GM10847 (cell line): ENCODE results near the gene HCRTR1.

Experiments used
- POLR2A ChIP-seq: IDR thresholded peaks from 2 replicates; pipeline ENCODE4 v1.6.1; 2011; ENCODE audit not compliant: insufficient read length; ENCODE audit errors: extremely low read depth

The HCRTR1 gene

DNA sequence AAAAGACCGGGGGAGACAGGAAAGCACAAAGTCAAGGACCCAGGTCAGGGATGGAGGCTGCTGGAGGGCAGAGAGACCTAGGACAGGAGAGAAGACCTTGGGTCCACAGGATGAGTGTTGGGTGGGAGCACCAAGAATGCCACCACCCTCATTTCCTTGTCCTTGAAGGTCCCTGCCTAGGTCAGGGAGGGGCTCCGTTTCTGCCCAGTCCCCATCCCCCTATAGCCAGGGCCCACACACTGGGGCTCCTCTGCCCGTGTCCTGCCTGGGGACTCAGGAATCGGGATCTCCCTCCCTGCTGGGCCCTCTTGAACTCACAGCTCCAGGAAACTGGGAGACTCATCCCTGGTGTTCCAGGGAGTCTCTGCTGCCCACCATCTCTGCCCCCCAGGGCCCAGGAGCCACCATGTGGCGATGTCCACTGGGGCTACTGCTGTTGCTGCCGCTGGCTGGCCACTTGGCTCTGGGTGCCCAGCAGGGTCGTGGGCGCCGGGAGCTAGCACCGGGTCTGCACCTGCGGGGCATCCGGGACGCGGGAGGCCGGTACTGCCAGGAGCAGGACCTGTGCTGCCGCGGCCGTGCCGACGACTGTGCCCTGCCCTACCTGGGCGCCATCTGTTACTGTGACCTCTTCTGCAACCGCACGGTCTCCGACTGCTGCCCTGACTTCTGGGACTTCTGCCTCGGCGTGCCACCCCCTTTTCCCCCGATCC, 40.6 kb upstream of the HCRTR1 start:
- no peak for TF ChIP-seq POLR2A

DNA sequence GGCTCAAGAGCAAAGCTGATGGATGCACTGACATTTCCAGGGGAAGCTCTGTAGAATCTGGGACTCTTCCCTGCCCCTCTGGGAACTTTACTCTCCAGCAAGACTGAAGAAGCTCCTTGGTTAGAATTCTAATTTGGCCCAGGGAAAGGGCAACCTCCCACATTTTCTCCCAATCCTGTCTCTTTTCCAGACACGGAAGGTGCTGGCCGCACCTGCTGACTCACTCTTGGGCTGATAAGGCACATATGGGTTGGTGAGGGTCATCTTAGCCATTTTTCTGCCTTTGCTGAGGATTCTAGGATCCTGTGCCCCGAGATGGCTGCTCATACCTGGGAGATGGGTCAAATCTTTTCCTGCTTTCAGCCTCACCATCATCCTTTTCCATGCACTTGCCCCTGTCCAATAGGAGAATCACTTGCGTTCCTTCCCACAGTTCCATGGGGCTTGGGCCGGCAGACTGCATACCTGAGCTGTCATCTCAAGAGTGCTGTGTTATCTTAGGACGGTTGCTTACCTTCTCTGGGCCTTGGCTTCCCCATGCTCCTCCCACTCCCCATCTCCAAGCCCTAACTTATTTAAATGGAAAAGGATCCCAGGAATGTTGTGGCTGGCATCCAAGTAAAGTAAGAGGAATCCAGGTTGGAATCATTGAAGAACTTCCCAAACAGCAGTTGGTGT, 39.8 kb upstream of the HCRTR1 start:
- TF ChIP-seq POLR2A: no peak

DNA sequence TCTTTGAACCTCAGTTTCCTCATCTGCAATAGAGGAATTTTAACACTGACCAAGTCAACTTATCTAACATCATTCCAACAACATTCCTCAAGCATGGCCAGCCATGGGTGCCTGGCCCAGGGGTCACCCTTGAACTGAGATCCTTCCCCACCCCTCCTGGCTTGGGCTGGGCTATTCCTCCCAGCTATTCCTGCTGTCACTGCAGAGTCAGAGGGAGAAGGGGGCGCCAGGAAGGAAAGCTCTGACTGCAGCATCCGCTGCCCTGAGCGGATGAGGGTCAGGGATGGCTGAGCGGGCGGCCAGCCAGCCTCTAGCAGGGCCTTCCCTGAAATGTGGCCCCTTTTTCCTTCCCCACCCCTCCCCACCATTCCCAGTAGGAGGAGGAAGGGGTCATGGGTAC, 38.1 kb upstream of the HCRTR1 start:
- TF ChIP-seq POLR2A: no peak

DNA sequence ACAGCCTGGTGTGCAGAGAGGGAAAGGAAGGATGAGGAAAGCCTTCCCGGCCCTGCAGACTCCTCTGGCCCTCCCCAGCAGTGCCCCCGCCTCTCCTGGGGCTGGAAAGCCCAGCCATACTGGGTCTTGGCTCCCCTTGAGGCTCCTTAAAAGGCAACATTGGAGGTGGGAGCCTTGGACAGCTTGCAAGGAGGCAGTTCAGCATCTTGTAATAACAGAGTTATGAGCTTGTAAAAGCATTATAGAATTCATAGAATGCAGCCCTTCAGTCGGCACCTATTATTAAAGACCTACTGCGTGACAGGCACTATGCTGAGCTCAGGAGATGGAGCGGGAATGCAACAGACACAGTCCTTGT, 37.0 kb upstream of the HCRTR1 start:
- no peak for TF ChIP-seq POLR2A

DNA sequence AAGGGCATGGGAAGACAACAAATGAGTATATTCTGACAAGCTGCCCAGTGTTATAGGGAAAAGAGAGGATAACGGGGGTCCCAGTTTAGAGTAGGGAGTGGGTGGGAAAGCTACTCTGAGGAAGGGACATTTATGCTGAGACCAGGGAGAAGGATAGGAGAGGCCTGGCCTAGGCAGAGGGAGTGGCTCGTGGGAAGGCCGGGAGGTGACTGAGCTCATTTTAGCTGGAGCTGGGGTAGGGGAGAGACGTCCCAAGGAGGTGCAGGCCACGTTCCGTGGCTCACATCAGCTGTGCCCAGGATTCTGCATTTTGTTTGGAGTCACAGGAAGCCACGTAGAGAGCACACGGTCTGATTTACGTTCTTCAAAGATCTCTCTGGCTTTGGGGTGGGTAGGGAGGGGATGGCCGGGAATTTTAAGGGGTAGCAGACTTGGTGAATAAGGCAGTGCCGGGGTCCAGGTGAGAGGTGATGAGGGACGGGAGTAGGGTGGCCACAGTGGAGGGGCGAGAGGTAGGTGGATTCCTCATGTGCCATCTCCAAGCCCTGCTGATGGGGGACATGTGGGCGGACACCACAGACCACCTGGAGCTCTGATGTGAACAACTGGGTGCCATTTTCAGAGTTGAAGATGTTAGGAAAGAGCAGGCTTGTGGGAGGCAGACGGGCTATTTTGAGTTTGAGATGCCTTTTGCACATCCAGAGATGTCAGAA, 36.4 kb upstream of the HCRTR1 start:
- TF ChIP-seq POLR2A: no peak

DNA sequence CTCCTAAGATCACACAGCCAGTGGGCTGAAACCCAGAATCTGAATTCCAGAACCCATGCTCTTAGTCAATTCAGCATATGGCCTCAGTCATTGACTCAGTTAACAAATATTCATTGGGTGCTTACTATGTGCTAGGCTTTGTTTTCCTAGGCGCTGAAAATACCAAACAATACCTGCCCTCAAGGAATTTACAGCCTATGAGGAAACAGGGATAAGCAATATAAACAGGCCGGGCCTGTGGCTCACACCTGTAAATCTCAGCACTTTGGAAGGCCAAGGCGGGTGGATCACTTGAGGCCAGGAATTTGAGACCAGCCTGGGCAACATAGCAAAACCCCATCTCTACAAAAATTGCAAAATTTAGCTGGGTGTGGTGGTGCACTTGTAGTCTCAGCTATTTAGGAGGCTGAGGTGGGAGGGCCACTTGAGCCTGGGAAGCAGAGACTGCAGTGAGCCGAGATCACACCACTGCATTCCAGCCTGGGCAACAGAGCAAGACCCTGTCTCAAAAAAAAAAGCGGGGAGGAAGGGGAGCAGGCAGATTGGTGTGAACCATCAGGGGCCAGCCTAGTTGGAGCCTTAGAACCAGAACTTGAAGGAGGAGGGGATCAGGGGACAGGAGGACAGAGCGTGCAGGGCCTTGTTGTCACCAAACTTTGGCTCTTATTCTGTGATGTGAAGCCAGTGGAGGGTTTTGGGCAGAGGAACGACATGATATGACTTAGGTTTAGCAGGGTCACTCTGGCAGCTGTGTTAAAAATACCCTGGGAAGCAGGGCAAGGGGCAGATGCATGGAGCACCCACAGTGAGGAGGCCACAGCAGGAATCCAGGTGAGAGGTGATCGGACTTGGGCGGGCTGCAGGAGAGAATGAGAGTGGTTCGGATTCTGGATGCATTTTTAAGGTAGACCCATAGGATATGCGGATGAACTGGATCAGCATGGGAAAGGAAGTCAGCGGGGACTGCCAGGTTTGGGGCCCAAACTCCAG, 35.4 kb upstream of the HCRTR1 start:
- TF ChIP-seq POLR2A: no peak

DNA sequence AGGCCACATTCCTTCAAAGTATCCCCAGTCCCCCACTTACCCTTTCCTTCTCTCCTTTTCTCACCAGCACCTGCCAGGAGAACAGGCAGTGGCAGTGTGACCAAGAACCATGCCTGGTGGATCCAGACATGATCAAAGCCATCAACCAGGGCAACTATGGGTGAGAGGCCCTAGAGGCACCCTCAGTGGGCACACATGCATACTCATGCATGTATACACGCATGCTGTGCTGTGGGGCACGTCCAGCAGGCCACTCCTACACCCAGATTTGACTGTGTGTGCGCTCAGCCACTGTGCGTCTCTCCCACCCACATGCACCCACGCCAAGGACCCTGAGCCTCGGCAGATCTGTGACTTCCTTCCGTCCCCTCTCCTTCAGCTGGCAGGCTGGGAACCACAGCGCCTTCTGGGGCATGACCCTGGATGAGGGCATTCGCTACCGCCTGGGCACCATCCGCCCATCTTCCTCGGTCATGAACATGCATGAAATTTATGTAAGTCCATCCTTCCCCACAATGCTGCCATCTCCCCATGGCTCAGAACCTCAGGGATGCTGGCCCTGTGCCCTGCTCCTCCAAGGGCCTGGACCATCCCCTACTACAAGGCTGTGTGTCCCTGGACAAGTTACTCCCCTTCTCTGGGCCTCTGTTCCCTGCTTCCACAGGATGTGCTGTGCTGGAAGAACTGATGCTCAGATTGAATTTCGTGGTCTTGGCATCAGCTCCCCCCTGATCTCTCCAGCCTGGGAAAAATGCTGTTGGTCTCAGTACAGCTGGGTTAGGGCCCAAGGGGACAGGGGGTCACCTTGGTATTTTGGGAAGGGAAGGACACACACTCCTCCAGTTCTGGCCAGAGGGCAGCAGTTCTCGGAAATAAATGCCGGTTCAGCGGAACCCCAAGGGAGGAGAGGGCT, 34.2 kb upstream of the HCRTR1 start:
- no peak for TF ChIP-seq POLR2A

DNA sequence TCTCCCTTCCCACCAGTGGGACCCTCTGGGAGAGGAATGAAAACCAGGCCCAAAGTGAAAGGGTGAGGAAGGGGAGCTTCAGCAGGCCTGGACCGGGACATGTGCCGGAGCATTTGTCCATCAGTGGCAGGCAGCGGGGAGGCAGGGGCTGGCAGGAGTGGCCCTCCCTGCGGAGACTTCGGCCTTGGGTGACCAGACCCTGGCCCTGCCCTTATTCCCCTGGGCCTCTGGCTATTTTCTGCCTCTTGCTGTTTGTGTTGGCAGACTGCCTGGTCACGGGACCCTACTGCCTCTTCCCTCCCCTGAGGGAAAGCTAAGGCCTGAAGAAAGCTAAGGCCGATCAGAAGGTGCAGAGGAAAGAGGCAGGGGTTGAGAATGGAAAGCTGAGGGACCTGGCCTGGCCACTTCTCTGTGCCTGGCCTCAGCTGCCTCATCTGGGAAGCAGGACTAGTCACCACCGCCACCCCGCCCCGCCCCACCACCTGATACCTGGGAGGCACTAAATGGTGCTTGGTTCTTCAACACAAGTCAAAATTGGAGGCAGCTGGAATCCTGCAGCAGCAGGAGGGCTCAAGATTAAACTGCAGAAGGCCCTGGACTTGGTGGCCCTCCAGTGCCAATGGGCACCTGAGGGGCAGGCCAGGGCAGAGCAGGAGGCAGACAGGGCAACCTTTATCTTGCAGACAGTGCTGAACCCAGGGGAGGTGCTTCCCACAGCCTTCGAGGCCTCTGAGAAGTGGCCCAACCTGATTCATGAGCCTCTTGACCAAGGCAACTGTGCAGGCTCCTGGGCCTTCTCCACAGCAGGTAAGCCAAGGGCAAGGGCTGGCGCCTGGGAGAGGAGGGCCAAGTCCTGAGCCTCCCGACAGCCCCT, 33.3 kb upstream of the HCRTR1 start:
- no peak for TF ChIP-seq POLR2A

DNA sequence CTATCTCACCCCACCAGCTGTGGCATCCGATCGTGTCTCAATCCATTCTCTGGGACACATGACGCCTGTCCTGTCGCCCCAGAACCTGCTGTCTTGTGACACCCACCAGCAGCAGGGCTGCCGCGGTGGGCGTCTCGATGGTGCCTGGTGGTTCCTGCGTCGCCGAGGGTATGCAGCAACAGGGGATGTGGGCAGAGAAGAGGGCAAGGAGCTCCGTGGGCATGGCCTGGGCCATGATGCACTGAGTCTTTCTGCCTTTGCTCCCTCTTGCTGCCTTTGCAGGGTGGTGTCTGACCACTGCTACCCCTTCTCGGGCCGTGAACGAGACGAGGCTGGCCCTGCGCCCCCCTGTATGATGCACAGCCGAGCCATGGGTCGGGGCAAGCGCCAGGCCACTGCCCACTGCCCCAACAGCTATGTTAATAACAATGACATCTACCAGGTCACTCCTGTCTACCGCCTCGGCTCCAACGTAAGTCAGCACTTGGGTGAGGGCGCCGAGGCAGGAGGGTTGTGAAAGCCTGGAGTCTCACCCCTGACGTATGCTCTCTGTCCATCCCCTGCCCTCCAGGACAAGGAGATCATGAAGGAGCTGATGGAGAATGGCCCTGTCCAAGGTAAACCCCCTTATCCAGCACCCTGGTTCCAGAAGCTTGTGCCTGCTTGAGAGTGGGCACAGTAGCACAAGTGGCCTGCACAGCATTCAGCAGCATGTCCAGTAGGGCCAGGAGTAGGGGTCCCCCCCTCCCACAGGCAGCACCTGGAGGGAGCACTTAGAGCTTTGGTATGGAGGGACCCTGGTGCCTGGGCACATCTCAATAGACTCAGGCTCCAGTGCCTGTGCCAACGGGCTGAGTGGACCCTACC, 32.4 kb upstream of the HCRTR1 start:
- no peak for TF ChIP-seq POLR2A

DNA sequence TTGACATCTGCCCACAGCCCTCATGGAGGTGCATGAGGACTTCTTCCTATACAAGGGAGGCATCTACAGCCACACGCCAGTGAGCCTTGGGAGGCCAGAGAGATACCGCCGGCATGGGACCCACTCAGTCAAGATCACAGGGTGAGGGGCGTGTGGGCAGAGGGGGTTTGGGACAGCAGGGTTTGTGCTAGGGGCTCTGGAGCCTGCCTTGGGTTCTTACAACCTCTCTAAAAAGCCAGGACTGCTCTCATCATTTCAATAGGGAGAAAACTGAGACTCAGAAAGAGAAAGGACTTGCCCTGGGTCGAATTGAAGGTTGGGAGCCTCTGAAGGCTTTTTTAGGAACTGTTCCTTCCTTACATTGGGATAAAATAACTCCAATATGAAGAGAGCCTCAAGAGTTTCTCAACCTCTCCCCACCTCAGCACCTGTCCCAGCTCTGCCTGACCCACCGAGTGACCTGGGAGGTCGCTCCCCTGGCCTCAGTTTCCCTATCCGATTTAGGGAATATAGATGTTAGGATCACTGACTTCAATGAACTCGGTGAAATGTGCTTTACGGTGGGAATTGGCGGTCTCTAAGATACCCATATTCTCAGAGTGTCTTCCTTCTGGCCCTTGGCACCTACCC, 31.6 kb upstream of the HCRTR1 start:
- TF ChIP-seq POLR2A: no peak

DNA sequence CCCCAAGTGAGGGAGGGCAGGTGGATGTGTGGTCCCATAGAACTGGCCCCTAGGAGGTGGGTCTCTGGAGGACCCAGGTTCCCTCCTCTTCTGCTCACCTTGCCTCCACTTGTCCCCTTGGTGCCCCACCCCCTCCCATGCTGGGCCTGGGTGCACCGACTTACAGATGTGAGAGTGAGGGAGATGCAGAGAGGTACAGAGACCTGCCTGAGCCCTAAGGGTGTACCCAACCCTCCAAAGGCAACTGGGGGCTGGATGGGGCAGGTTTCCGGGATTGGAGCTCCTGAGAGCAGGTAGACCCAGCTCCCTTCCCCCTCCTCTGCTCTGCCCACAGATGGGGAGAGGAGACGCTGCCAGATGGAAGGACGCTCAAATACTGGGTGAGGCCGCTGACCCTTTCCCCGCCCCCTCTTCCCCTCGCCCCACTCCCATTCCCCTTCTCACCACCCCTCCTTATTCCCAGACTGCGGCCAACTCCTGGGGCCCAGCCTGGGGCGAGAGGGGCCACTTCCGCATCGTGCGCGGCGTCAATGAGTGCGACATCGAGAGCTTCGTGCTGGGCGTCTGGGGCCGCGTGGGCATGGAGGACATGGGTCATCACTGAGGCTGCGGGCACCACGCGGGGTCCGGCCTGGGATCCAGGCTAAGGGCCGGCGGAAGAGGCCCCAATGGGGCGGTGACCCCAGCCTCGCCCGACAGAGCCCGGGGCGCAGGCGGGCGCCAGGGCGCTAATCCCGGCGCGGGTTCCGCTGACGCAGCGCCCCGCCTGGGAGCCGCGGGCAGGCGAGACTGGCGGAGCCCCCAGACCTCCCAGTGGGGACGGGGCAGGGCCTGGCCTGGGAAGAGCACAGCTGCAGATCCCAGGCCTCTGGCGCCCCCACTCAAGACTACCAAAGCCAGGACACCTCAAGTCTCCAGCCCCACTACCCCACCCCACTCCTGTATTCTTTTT, 30.8 kb upstream of the HCRTR1 start:
- TF ChIP-seq POLR2A: no peak
